Endothelial cell (in vitro differentiated cells): ENCODE results near the gene MOV10L1. TPM values are rescaled to one million over a fixed set of nuclear protein-coding genes. Genes with fewer than 3 reads are reported as not detected.

Source experiments
- DNase-seq: peaks from one replicate; pipeline ENCODE4 v3.0.0; 2021; ENCODE audit warnings: low spot score
- H3K27ac Mint-ChIP-seq: one replicate; pipeline ENCODE4 v1.8.0; 2021; ENCODE audit warnings: mixed read lengths, inconsistent platforms; ENCODE audit not compliant: unreplicated experiment
- H3K27me3 Mint-ChIP-seq: one replicate; pipeline ENCODE4 v1.8.0; 2021; ENCODE audit warnings: mild to moderate bottlenecking, moderate library complexity, mixed read lengths, inconsistent platforms; ENCODE audit not compliant: unreplicated experiment
- H3K36me3 Mint-ChIP-seq: one replicate; pipeline ENCODE4 v1.8.0; 2021; ENCODE audit warnings: mild to moderate bottlenecking, low read depth, mixed read lengths, inconsistent platforms; ENCODE audit not compliant: unreplicated experiment
- H3K4me1 Mint-ChIP-seq: one replicate; pipeline ENCODE4 v1.8.0; 2021; ENCODE audit warnings: mild to moderate bottlenecking, mixed read lengths, inconsistent platforms; ENCODE audit not compliant: unreplicated experiment
- H3K4me3 Mint-ChIP-seq: one replicate; pipeline ENCODE4 v1.8.0; 2021; ENCODE audit warnings: mild to moderate bottlenecking, mixed read lengths, inconsistent platforms; ENCODE audit not compliant: unreplicated experiment
- H3K9me3 Mint-ChIP-seq: one replicate; pipeline ENCODE4 v1.8.0; 2021; ENCODE audit warnings: mixed read lengths, inconsistent platforms; ENCODE audit not compliant: unreplicated experiment
- total RNA-seq: library from RNA; stranded (reverse); fragmentation: NEBNext Ultra II Directional; extraction: Animal tissue kit (Norgen Biotek cat#: 25700); gene quantifications from one replicate; pipeline ENCODE4 v1.2.1, GENCODE V29; 2021; ENCODE audit not compliant: unreplicated experiment
- TF ChIP-seq, protein P1 (sequence below): fragments of 200-600 bp; sonication (generic); IDR thresholded peaks from one replicate; pipeline ENCODE4 v1.5.0; 2021; ENCODE audit warnings: antibody characterized with exemption; ENCODE audit not compliant: unreplicated experiment

Gene MOV10L1
- total RNA-seq, 1 donor from 2014 or later: not detected

DNA sequence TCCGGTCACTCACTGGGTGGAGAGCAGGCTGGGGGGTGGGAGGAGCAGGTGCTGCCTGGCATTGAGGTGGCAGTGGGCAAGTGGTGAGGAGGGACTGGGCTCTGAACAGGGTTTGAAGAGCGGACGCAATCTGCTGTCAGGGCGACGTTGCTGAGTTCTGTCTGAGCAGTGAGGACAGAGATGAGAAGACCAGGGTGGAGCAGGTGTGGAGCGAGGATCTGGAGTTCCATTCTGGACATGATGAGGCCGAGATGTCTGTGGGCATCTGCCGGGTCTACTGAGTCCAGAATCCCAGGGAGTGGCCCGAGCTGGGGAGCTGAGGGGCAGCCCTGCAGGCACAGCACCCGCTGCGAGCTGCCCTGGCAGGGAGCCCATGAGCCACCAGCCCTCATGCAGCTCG, 2.2 kb upstream of the MOV10L1 start:
- TF ChIP-seq, protein P1, sequence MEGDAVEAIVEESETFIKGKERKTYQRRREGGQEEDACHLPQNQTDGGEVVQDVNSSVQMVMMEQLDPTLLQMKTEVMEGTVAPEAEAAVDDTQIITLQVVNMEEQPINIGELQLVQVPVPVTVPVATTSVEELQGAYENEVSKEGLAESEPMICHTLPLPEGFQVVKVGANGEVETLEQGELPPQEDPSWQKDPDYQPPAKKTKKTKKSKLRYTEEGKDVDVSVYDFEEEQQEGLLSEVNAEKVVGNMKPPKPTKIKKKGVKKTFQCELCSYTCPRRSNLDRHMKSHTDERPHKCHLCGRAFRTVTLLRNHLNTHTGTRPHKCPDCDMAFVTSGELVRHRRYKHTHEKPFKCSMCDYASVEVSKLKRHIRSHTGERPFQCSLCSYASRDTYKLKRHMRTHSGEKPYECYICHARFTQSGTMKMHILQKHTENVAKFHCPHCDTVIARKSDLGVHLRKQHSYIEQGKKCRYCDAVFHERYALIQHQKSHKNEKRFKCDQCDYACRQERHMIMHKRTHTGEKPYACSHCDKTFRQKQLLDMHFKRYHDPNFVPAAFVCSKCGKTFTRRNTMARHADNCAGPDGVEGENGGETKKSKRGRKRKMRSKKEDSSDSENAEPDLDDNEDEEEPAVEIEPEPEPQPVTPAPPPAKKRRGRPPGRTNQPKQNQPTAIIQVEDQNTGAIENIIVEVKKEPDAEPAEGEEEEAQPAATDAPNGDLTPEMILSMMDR: no peak
- no peak for DNase-seq
- Mint-ChIP-seq H3K9me3 (peaks cover 6% of the 10 kb centered on the region), H3K4me1 (peaks cover 5% of the 10 kb centered on the region), H3K27ac (no peak overlapping the region), H3K36me3 (no peaks in the 10 kb centered on the region), H3K27me3 (peaks cover 8% of the 10 kb centered on the region), H3K4me3 (no peak overlapping the region)

- H3K9me3 Mint-ChIP-seq: peaks cover 6% of the 10 kb centered on the region
- TF ChIP-seq, protein P1: no peak
- H3K27ac Mint-ChIP-seq: no peak overlapping the region
- H3K4me3 Mint-ChIP-seq: no peak overlapping the region
- H3K27me3 Mint-ChIP-seq: peaks cover 8% of the 10 kb centered on the region
- DNase-seq: no peak
- no peaks in the 10 kb centered on the region for H3K36me3 Mint-ChIP-seq
- peaks cover 5% of the 10 kb centered on the region for H3K4me1 Mint-ChIP-seq
These were observed 1.7 kb upstream of the MOV10L1 start for GRCh38 chr22:50088096-50088495.

GRCh38 chr22:50089231-50089630, 575 bp upstream of the MOV10L1 start:
- no peaks in the 10 kb centered on the region for H3K36me3 Mint-ChIP-seq
- no peak for DNase-seq
- H3K9me3 Mint-ChIP-seq: peaks cover 6% of the 10 kb centered on the region
- H3K4me3 Mint-ChIP-seq: no peak overlapping the region
- peaks cover 8% of the 10 kb centered on the region for H3K27me3 Mint-ChIP-seq
- H3K27ac Mint-ChIP-seq: no peak overlapping the region
- peaks cover 5% of the 10 kb centered on the region for H3K4me1 Mint-ChIP-seq
- TF ChIP-seq, protein P1: no peak

DNA sequence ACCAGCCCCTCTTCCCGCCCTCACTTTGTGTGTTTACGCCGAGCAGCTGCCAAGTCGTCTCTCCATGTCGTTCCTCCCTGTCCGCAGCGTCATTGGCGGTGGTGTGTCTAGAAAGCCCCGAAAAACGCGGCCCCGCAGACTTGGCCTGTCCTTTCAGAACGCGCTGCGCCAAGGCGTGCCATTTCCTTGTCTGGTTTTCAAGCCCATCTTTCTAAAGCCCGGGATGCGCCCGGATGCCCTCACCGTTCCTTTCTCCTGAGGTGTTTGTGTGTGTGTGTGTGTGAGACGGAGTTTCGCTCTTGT, 557 bp downstream of the MOV10L1 start:
- Mint-ChIP-seq H3K4me1 (peaks cover 1% of the 10 kb centered on the region), H3K4me3 (no peak overlapping the region), H3K27ac (no peak overlapping the region), H3K9me3 (peaks cover 6% of the 10 kb centered on the region), H3K27me3 (peaks cover 8% of the 10 kb centered on the region), H3K36me3 (no peaks in the 10 kb centered on the region)
- TF ChIP-seq, protein P1: no peak
- DNase-seq: no peak

- DNase-seq: no peak
These were observed 1.4 kb downstream of the MOV10L1 start for GRCh38 chr22:50091092-50091768.

More at GRCh38 chr22:50091092-50091768, 1.4 kb downstream of the MOV10L1 start:
- H3K4me1 Mint-ChIP-seq: no peaks in the 10 kb centered on the region
- peaks cover 6% of the 10 kb centered on the region for H3K9me3 Mint-ChIP-seq
- no peaks in the 10 kb centered on the region for H3K36me3 Mint-ChIP-seq
- no peak overlapping the region for H3K27ac Mint-ChIP-seq
- no peak overlapping the region for H3K4me3 Mint-ChIP-seq
- TF ChIP-seq, protein P1: no peak
- H3K27me3 Mint-ChIP-seq: peaks cover 8% of the 10 kb centered on the region
